DMS53 treated with DMSO at 0.1 percent for 48 hours (cell line): ENCODE data around the gene CCS.
"Not testable (repeated sequence)": the region's sequence is repeated elsewhere in the genome, so short reads cannot be mapped to it uniquely, and the experiment has no call there.

ENCODE experiments used
- DNase-seq: peaks from one replicate; lab custom pipeline; 2025; ENCODE audit not compliant: unreplicated experiment; lab: John Stamatoyannopoulos, UW

Gene CCS

DNA sequence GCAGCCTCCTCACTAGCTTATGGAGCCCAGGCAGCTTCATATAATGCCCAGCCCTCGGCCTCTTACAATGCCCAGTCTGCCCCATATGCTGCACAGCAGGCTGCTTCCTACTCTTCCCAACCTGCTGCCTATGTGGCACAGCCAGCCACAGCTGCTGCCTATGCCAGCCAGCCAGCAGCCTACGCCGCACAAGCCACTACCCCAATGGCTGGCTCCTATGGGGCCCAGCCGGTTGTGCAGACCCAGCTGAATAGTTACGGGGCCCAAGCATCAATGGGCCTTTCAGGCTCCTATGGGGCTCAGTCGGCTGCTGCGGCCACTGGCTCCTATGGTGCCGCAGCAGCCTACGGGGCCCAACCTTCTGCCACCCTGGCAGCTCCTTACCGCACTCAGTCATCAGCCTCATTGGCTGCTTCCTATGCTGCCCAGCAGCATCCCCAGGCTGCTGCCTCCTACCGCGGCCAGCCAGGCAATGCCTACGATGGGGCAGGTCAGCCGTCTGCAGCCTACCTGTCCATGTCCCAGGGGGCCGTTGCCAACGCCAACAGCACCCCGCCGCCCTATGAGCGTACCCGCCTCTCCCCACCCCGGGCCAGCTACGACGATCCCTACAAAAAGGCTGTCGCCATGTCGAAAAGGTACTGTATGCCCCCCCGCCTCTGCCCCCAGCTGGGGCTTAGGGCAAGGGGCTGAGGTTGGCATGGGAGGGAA lies 32.2 kb downstream of the CCS start:
- no peak for DNase-seq

- DNase-seq, result no peak
Measured at GRCh38 chr11:66625752-66626149, 32.8 kb downstream of the CCS start.

DNA sequence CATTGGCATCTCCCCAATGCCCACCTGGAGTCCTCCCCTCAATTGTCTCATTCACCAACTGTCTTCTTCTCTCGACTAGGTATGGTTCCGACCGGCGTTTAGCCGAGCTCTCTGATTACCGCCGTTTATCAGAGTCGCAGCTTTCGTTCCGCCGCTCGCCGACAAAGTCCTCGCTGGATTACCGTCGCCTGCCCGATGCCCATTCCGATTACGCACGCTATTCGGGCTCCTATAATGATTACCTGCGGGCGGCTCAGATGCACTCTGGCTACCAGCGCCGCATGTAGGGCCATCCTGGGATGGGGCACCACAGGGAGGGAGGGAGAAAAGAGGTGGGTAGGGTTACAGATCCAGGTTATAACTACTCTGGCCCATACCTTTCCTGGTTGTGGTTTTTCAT lies 33.4 kb downstream of the CCS start:
- no peak for DNase-seq

- no peak for DNase-seq
Measured at GRCh38 chr11:66626926-66627325, 33.9 kb downstream of the CCS start.

GRCh38 chr11:66628061-66628603 lies 35.1 kb downstream of the CCS start:
- no peak for DNase-seq

- no peak for DNase-seq
Measured at GRCh38 chr11:66629356-66629755, 36.4 kb downstream of the CCS start.

GRCh38 chr11:66631883-66632282 lies 38.9 kb downstream of the CCS start:
- no peak for DNase-seq

DNA sequence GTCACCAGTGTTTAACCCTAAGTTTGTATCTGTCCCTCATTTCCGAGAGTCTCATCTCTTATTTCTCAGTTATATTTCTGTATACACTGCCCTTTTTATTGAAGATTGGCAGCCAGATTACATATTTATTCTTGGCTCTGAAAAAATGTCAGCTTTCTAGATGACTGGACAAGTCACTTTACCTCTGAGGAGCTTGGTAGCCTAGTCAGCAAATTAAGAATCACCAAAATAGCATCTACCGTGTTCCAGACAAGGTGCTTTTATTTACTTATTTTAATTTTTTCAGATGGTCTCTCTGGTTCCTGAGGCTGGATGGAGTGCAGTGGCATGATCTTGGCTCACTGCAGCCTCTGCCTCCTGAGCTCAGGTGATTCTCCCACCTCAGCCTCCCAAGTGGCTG lies 40.0 kb downstream of the CCS start:
- no peak for DNase-seq

GRCh38 chr11:66636411-66636810 lies 43.4 kb downstream of the CCS start:
- no peak for DNase-seq

- DNase-seq, result no peak
Measured at GRCh38 chr11:66637557-66638176, 44.7 kb downstream of the CCS start.

- peak; percentile 100 for DNase-seq
Measured at GRCh38 chr11:66638177-66639065, 45.4 kb downstream of the CCS start, which contains the start of gene RBM4. TSS of gene RBM4 (plus strand) at chr11:66638703. CDS start at chr11:66639712, 1,009 bp downstream.

- DNase-seq, result peak; percentile 48
Measured at GRCh38 chr11:66639066-66639813, 46.3 kb downstream of the CCS start.

DNA sequence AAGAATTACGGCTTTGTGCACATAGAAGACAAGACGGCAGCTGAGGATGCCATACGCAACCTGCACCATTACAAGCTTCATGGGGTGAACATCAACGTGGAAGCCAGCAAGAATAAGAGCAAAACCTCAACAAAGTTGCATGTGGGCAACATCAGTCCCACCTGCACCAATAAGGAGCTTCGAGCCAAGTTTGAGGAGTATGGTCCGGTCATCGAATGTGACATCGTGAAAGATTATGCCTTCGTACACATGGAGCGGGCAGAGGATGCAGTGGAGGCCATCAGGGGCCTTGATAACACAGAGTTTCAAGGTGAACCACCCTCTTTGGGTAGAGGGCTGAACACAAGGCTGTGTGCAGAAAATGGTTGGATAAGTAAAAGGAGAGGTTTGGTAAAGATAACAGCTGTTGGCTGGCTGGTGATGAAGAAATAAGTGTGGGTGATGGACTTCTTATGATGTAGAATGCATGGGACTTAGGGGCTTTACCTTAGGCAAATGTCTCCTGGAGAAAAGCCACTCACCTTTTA lies 46.9 kb downstream of the CCS start:
- DNase-seq, result not testable (repeated sequence)

GRCh38 chr11:66641834-66642233 lies 48.8 kb downstream of the CCS start:
- DNase-seq, result no peak

DNA sequence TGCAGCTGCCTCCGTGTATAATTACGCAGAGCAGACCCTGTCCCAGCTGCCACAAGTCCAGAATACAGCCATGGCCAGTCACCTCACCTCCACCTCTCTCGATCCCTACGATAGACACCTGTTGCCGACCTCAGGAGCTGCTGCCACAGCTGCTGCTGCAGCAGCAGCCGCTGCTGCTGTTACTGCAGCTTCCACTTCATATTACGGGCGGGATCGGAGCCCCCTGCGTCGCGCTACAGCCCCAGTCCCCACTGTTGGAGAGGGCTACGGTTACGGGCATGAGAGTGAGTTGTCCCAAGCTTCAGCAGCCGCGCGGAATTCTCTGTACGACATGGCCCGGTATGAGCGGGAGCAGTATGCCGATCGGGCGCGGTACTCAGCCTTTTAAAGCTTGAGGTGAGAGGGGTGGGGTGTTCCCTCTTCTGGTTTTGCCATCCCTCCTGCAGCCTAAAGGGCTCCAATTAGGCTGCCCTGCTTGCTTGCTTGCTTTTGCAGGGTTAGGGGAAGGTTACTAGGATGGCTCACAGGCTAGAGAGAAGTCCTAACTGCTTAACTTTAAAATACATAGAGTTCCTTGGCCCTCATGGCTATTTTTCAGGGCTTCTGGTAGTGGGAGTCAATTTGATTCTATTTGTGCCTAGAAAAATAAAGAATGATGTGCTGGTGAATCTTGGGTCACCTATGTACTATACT lies 50.9 kb downstream of the CCS start:
- DNase-seq, result no peak

DNA sequence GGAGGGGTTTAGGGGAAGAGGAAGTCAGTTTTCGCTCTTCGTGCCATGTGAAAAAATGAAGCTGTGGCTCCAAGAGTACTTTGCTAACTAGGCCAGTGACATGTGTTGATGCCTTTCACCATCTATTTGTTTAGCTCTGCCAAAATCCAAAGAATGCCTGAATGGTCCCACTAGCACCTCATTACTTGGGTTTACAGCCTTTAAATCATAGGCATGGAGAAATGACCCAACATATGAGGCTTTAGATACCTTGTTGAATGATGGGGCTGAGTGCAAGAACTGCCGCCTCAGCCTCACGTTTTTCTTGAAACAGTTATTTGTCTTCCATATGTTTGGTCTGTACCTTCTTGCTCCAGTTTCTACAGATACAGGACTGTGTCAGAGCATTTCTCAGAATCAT lies 53.8 kb downstream of the CCS start:
- no peak for DNase-seq

DNA sequence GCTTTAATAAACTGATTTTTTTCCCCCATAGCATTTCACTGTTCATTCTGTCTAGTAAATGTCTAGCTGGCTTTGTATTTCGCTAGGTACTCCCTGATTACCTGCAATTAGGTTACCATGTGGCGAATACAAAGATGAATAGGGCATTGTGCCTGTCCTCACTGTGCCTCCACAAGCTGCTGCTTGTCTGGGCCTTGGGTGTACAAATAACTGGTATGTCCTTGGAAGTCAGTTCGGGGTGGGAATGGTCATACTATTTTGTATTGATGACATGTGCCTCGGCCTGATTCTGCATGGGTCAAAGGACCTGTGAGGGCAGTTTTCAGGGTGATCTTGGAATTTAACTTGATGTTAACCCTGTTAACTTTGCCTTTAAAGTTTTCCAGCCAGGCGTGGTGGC lies 56.9 kb downstream of the CCS start:
- no peak for DNase-seq

GRCh38 chr11:66651016-66651415 lies 58.0 kb downstream of the CCS start:
- no peak for DNase-seq

DNA sequence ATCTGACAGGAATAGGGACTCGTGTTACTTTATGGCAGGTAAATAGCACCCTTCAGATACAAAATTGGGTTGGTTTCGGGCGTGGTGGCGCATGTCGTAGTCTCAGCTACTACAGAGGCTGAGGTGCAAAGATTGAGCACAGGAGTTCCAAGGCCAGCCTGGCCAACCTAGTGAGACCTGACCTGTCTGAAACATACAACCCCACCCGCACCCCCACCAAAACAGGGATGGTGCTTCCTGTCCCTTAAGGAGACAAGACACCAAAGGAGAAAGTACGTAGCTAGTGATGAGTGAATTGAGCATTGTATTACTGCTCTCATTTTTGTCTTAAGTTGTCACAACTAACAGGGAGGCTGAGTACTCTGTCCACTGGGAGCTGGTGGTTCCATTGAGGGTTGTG lies 59.7 kb downstream of the CCS start:
- no peak for DNase-seq

DNA sequence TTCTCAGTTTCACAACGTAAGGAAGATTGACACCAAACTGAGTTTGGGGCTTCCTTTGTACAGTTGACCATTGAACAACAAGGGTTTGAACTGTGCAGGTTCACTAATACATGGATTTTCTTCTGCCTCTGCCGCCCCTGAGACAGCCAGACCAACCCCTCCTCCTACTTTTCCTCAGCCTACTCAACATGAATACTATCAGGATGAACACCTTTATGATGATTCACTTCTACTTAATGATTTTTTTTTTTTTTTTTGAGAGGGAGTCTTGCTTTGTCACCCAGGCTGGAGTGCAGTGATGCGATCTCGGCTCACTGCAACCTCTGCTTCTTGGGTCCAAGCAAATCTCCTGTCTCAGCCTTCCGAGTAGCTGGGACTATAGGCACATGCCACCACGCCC lies 60.1 kb downstream of the CCS start:
- DNase-seq, result no peak
